ENCODE measurements around the gene GRM1. TPM values are rescaled to one million over a fixed set of nuclear protein-coding genes. Genes with fewer than 3 reads are reported as not detected.

GRM1 gene
- total RNA-seq, 1 donor from 2014 or later, result 0.39 TPM

DNA sequence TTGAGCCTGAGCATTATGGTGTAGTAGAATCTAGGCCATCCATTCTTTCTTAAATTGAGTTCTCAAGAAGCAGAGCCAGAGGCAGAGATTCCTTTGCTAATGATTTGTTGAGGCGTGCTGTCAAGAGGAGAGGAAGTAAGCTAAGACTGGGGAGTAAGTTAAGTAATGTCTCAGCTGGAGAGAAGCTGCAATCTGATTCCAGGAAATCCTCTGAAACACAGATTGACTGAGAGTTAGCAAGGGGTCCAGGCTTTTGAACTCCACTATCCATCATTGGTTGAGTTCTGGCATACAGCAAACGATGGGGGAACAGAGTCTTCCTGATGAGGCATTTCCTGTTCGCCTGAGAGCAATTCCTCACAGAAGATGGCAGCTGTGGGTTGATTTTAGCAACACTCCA lies 307.3 kb downstream of the GRM1 start:
- Mint-ChIP-seq H3K27me3 (no peaks in the 10 kb centered on the region), H3K4me1 (ENCODE audit: unreplicated experiment) (peaks cover 5% of the 10 kb centered on the region), H3K4me3 (no peak overlapping the region), H3K27ac (no peak overlapping the region), H3K36me3 (no peaks in the 10 kb centered on the region), H3K9me3 (no peaks in the 10 kb centered on the region)
- no peak for DNase-seq (ENCODE audit: extremely low spot score, unreplicated experiment)
- TF ChIP-seq, protein P1, sequence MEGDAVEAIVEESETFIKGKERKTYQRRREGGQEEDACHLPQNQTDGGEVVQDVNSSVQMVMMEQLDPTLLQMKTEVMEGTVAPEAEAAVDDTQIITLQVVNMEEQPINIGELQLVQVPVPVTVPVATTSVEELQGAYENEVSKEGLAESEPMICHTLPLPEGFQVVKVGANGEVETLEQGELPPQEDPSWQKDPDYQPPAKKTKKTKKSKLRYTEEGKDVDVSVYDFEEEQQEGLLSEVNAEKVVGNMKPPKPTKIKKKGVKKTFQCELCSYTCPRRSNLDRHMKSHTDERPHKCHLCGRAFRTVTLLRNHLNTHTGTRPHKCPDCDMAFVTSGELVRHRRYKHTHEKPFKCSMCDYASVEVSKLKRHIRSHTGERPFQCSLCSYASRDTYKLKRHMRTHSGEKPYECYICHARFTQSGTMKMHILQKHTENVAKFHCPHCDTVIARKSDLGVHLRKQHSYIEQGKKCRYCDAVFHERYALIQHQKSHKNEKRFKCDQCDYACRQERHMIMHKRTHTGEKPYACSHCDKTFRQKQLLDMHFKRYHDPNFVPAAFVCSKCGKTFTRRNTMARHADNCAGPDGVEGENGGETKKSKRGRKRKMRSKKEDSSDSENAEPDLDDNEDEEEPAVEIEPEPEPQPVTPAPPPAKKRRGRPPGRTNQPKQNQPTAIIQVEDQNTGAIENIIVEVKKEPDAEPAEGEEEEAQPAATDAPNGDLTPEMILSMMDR (conservative IDR thresholded peaks at IDR 0.05), result no peak

GRCh38 chr6:146337376-146337775 lies 308.5 kb downstream of the GRM1 start:
- peaks cover 5% of the 10 kb centered on the region for H3K4me1 Mint-ChIP-seq (ENCODE audit: unreplicated experiment)
- no peak for DNase-seq (ENCODE audit: extremely low spot score, unreplicated experiment)
- H3K27ac Mint-ChIP-seq, result no peak overlapping the region
- H3K36me3 Mint-ChIP-seq, result no peaks in the 10 kb centered on the region
- H3K27me3 Mint-ChIP-seq, result no peaks in the 10 kb centered on the region
- no peak overlapping the region for H3K4me3 Mint-ChIP-seq
- TF ChIP-seq, protein P1 (conservative IDR thresholded peaks at IDR 0.05), result no peak
- H3K9me3 Mint-ChIP-seq, result no peaks in the 10 kb centered on the region

- Mint-ChIP-seq H3K27me3 (no peaks in the 10 kb centered on the region), H3K27ac (no peak overlapping the region), H3K4me3 (no peak overlapping the region), H3K36me3 (no peaks in the 10 kb centered on the region), H3K9me3 (no peaks in the 10 kb centered on the region), H3K4me1 (ENCODE audit: unreplicated experiment) (peaks cover 5% of the 10 kb centered on the region)
- DNase-seq (ENCODE audit: extremely low spot score, unreplicated experiment), result no peak
- TF ChIP-seq, protein P1 (conservative IDR thresholded peaks at IDR 0.05), result no peak
These were observed 310.9 kb downstream of the GRM1 start for GRCh38 chr6:146339716-146340115.

DNA sequence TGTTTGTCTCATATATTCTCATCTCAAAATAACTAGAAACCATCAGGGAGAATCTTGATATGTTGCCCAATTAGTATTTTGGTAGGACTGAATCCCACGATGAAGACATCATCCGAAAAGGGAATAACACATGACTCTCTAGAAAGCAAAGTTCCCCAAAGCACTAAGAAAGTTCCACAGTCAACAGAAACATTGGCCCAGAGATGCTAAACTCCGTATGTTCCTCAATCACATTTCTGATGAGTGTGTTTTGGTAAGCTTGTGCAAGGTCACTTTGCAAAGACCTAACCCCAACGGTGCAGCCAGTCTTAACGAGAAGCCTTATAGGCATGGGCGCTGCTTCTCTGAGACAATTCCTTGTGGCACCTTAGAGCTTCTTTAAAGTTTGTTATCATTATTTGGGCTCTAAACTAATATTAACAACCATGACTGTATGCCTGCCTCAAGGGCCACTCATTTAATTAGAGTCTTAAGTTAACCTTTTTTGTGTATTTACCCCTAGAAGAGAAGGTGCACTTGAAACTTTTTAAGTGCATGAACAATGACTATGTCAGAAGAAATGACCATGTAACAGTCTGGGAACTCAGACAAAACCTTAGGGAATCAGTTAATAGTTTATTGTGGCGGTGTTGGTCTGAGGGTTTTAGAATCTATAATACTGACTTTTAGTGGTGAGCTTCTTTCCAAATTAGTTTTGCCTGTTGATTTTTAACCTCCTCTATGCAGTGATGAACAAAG lies 312.8 kb downstream of the GRM1 start:
- no peak overlapping the region for H3K4me3 Mint-ChIP-seq
- H3K27me3 Mint-ChIP-seq, result no peaks in the 10 kb centered on the region
- H3K36me3 Mint-ChIP-seq, result no peaks in the 10 kb centered on the region
- H3K27ac Mint-ChIP-seq, result no peak overlapping the region
- H3K4me1 Mint-ChIP-seq (ENCODE audit: unreplicated experiment), result peaks cover 5% of the 10 kb centered on the region
- TF ChIP-seq, protein P1 (conservative IDR thresholded peaks at IDR 0.05), result no peak
- DNase-seq (ENCODE audit: extremely low spot score, unreplicated experiment), result no peak
- H3K9me3 Mint-ChIP-seq, result no peaks in the 10 kb centered on the region

DNA sequence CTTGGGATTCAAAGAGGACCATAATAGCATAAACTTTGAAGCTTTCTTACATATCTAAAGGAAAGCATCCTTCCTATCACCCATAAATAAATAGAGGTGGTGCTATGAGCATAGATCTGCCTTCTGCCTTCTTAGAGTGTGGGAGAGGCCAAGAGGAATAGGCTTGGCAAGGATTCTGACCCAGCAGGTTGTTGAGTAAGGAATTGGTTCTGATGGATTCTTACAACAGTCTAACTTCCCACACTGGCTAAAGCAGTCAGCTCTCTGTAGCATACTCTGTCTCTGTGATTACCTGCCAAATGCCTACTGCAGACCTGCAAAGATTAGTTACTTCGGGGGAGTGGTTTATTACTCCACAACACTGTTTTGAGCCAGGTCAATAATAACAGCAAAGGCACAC lies 316.7 kb downstream of the GRM1 start:
- H3K27me3 Mint-ChIP-seq, result no peaks in the 10 kb centered on the region
- no peaks in the 10 kb centered on the region for H3K4me1 Mint-ChIP-seq (ENCODE audit: unreplicated experiment)
- no peak overlapping the region for H3K4me3 Mint-ChIP-seq
- DNase-seq (ENCODE audit: extremely low spot score, unreplicated experiment), result no peak
- TF ChIP-seq, protein P1 (conservative IDR thresholded peaks at IDR 0.05), result no peak
- H3K27ac Mint-ChIP-seq, result no peak overlapping the region
- H3K36me3 Mint-ChIP-seq, result no peaks in the 10 kb centered on the region
- H3K9me3 Mint-ChIP-seq, result no peaks in the 10 kb centered on the region
